Muscle of back (tissue), 11 donors: ENCODE measurements around the gene NPLOC4. TPM values are rescaled to one million over a fixed set of nuclear protein-coding genes. Genes with fewer than 3 reads are reported as not detected.
A peak's percentile ranks its signal among the peaks of the same experiment; 100 is the strongest.

Source experiments
- DNase-seq, 3 donors: peaks; one replicate each; pipeline versions ENCODE4 v3.0.0 to v3.0.0-alpha.2; 2013
- polyA plus RNA-seq, 10 donors: library from polyadenylated mRNA; unstranded; fragments of 120-200 nt; gene quantifications; one replicate each; pipeline ENCODE4 v1.2.1, GENCODE V29; 2013; ENCODE audit not compliant: insufficient read length in 10 of 10

The NPLOC4 gene
- polyA plus RNA-seq, 10 donors, result 43.8 to 57.8 (median 50.6) TPM

GRCh38 chr17:81665205-81666091 is 28.5 kb upstream of the NPLOC4 start:
- peak in 1 of 3 donors; percentile 39 for DNase-seq

- no peak for DNase-seq
These were observed 27.1 kb upstream of the NPLOC4 start for GRCh38 chr17:81664051-81664470.

DNA sequence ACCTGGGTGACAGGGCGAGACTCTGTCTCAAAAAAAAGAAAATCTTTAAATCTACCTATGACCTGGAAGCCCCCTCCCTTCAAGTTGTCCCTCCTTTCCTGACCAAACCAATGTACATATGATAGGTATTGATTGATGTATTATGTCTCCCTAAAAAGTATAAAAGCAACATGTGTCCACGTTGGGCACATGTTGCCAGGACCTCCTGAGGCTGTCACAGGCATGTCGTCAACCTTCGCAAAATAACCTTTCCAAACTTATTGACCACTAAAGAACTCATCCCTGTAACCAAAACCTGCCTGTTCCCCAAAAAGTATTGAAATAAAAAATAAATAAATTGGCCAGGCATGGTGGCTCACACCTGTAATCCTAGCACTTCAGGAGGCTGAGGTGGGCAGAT is 25.1 kb upstream of the NPLOC4 start:
- no peak for DNase-seq

DNA sequence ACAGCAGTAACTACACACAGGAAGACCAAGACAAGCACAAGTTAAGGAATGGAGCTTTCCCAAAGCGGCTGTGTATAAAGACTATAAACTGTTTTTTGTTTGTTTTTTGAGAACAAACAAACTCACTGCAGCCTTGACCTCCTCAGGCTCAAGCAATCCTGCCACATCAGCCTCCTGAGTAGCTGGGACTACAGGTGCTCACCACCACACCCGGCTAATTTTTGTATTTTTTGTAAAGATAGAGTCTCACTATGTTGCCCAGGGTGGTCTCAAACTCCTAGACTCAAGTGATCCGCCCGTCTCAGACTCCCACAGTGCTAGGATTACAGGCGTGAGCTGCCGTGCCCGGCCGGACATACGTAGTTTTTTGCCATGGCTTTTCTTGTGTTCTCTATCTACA is 23.5 kb upstream of the NPLOC4 start:
- no peak for DNase-seq

- no peak for DNase-seq
These were observed 22.1 kb upstream of the NPLOC4 start for GRCh38 chr17:81659038-81659437.

- peak in 1 of 3 donors; percentile 24 for DNase-seq
These were observed 19.9 kb upstream of the NPLOC4 start for GRCh38 chr17:81656835-81657234.

- DNase-seq, result no peak
These were observed 19.3 kb upstream of the NPLOC4 start, which contains the start of gene PDE6G for GRCh38 chr17:81656118-81656743. Gene PDE6G, minus strand, starts transcription at chr17:81656542. Its CDS starts 3,237 bp downstream, at chr17:81653305.

- DNase-seq, result no peak
These were observed 18.6 kb upstream of the NPLOC4 start for GRCh38 chr17:81655378-81656117.

- peak in 1 of 3 donors; percentile 32 for DNase-seq
These were observed 16.2 kb upstream of the NPLOC4 start for GRCh38 chr17:81652906-81653771.

- DNase-seq, result no peak
These were observed 14.8 kb upstream of the NPLOC4 start for GRCh38 chr17:81651692-81652091.

DNA sequence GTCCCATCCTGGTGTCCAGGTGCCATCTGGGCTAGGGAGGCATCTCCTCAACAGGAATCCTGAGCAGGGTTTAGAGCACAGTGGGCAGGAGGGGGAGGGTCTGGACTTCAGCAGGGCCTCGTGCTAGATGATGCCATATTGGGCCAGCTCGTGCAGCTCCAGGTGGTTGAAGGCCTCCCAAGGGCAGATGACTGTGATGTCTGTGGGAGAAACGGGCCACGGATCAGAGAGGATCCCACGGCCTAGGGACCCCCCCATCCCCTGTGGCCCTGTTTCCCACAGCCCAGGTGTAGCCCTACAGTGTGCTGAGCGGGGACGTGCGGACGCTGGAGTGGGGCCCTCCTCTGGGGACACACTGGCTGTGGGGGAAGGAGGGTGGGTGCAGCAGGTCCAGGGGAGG is 14.0 kb upstream of the NPLOC4 start:
- DNase-seq, result no peak

DNA sequence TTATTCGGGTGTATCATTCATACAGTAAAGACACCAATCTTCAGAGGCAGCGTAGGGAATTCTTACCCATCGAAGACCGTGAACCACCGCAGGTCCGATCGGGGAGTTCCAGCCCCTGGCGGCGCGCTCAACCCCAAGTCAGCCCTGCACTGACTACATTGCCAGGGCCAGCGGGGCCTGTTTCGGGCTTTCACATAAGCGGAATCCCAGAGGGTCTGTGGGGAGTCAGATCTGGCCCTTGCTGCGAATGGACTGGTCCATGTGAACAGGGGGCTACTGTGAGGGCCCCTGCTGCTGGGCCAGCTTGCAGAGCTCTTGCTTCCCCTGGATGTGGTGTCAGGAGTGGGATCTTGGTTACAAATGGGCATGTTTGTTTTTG is 11.8 kb upstream of the NPLOC4 start:
- no peak for DNase-seq

DNA sequence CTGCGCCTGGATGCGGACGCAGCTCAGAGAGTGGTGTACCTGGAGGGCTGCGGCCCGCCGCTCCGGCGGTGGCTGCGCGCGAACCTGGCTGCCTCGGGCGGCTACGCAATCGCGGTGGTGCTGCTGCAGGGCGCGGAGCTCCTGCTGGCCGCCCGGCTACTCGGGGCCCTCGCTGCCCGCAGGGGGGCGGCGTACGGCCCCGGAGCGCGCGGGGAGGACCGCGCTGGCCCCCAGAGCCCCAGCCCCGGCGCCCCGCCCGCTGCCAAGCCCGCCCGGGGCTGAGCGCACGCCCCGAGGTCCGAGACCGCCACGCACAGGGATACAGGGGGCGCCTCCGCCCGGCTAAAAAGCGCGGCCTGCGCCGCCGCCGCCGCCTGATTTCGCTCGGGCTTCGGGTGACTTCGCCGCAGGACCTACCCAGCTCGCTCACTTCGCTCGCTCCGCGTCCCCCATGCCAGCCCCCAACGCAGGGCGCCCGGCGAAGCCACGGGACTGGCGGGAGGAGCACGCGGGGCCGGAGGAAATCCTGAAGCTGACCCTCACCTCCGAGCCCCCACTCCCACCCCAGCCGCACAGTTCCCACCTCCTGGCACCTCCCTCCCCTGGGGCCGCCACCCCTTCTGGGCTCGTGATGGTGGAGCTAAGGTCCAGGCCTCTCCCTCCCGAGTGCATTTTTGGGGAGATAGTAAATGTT is 11.2 kb upstream of the NPLOC4 start:
- no peak for DNase-seq

DNA sequence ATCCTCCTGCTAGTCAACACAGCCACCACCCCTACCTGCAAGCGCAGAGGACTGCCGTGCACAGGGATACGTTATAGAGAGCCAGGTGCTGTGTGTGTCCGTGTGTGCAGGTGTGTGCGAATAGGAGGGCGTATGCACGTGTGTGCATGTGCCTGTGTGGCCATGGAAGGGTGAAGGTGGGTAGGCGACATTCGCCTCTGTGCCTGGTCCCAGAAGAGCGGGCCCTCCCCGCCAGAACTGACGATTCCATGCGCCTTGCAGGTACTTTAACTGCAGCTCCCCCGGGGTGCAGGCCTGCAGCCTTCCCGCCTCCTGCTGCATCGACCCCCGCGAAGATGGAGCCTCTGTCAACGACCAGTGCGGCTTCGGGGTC is 10.7 kb upstream of the NPLOC4 start:
- DNase-seq, result no peak

DNA sequence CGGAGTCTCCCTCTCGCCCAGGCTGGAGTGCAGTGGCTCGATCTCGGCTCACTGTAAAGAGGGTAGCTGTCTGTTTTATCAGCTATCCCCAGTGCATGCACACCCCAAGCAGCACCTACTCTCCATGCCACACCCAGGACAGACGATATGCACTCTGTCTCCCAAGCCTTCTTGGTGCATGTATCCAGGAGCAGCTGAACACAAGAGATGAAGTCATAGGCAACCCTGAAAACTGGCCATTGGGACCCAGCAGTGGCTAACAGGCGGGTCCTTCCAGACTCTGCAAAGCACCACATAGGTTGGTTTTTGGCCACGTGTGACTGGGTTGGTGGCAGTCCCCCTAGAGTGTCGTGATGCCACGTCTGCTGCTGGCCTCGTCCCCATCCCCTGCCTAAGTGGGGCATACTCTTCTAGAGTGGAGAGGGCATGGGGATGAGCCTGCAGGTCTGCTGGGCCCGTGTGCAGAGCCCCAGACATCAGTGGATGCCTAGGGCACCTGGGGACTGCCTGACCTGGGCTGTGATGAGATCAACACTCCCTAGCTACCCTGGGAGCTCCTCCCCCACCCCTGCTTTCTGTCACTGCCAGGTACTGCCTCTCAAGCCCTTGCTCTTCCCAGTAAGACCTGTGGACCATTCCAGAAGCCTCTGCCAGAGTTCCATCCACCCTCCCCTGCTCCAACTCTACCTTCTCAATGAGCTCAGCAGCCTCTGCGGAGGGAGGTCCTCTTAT is 10.1 kb upstream of the NPLOC4 start:
- DNase-seq, result no peak

- DNase-seq, result no peak
These were observed 8.4 kb upstream of the NPLOC4 start for GRCh38 chr17:81644976-81645952.

DNA sequence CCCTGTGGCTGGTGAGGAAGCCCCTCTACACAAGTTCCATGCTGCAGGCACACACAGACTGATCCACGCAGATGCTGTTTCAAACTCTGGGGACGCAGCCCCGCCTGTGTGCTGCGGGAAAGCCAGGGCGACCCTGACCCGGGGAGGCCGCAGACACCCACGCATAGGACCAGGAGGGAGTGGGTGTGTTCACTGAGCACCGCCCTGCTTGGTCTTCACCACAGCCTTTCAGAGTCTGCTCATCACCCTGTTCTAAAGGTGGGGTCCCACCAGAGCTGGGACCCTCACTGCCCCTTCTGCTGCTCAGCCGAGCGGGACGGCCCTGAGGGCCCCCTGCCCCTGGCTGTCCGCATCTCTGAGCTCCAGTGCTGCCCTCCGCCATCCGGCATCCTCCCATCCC is 7.6 kb upstream of the NPLOC4 start:
- DNase-seq, result no peak

GRCh38 chr17:81641825-81642489 is 5.0 kb upstream of the NPLOC4 start:
- DNase-seq, result no peak
